Osteocyte (in vitro differentiated cells): ENCODE data around the gene NTN4. TPM values are rescaled to one million over a fixed set of nuclear protein-coding genes. Genes with fewer than 3 reads are reported as not detected.
"Not testable (repeated sequence)": the region's sequence is repeated elsewhere in the genome, so short reads cannot be mapped to it uniquely, and the experiment has no call there.

Experiments
- DNase-seq: peaks from one replicate; pipeline ENCODE4 v3.0.0; 2021; ENCODE audit warnings: mixed read lengths; ENCODE audit not compliant: unreplicated experiment; ENCODE audit errors: extremely low spot score
- H3K27ac Mint-ChIP-seq: one replicate; pipeline ENCODE4 v1.8.0; 2021; ENCODE audit warnings: mild to moderate bottlenecking, mixed read lengths; ENCODE audit not compliant: unreplicated experiment
- H3K27me3 Mint-ChIP-seq: one replicate; pipeline ENCODE4 v1.8.0; 2021; ENCODE audit warnings: mixed read lengths; ENCODE audit not compliant: unreplicated experiment
- H3K36me3 Mint-ChIP-seq: one replicate; pipeline ENCODE4 v1.8.0; 2021; ENCODE audit warnings: mixed read lengths; ENCODE audit not compliant: unreplicated experiment
- H3K4me1 Mint-ChIP-seq: one replicate; pipeline ENCODE4 v1.8.0; 2021; ENCODE audit warnings: mixed read lengths; ENCODE audit not compliant: unreplicated experiment
- H3K4me3 Mint-ChIP-seq: one replicate; pipeline ENCODE4 v1.8.0; 2021; ENCODE audit warnings: mild to moderate bottlenecking, moderate library complexity, mixed read lengths; ENCODE audit not compliant: unreplicated experiment
- H3K9me3 Mint-ChIP-seq: one replicate; pipeline ENCODE4 v1.8.0; 2021; ENCODE audit warnings: mixed read lengths; ENCODE audit not compliant: unreplicated experiment
- total RNA-seq: library from RNA; stranded (reverse); gene quantifications from 2 replicates; pipeline ENCODE4 v1.2.1, GENCODE V29; 2021
- TF ChIP-seq, protein P1 (sequence below): fragments of 200-600 bp; sonication (generic); IDR thresholded peaks from 2 replicates; pipeline ENCODE4 v1.5.0; 2021; ENCODE audit warnings: antibody characterized with exemption, mild to moderate bottlenecking, moderate library complexity

Gene NTN4
- total RNA-seq, 1 donor from 2014 or later, result 654 TPM

GRCh38 chr12:95622879-95623278 lies 167.7 kb downstream of the NTN4 start:
- peaks cover 36% of the 10 kb centered on the region for H3K4me1 Mint-ChIP-seq
- peak overlapping the region; percentile 57 for H3K27ac Mint-ChIP-seq
- TF ChIP-seq, protein P1, sequence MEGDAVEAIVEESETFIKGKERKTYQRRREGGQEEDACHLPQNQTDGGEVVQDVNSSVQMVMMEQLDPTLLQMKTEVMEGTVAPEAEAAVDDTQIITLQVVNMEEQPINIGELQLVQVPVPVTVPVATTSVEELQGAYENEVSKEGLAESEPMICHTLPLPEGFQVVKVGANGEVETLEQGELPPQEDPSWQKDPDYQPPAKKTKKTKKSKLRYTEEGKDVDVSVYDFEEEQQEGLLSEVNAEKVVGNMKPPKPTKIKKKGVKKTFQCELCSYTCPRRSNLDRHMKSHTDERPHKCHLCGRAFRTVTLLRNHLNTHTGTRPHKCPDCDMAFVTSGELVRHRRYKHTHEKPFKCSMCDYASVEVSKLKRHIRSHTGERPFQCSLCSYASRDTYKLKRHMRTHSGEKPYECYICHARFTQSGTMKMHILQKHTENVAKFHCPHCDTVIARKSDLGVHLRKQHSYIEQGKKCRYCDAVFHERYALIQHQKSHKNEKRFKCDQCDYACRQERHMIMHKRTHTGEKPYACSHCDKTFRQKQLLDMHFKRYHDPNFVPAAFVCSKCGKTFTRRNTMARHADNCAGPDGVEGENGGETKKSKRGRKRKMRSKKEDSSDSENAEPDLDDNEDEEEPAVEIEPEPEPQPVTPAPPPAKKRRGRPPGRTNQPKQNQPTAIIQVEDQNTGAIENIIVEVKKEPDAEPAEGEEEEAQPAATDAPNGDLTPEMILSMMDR, result no peak
- H3K4me3 Mint-ChIP-seq, result no peak overlapping the region
- no peaks in the 10 kb centered on the region for H3K9me3 Mint-ChIP-seq
- DNase-seq, result no peak
- no peaks in the 10 kb centered on the region for H3K36me3 Mint-ChIP-seq
- H3K27me3 Mint-ChIP-seq, result no peaks in the 10 kb centered on the region

DNA sequence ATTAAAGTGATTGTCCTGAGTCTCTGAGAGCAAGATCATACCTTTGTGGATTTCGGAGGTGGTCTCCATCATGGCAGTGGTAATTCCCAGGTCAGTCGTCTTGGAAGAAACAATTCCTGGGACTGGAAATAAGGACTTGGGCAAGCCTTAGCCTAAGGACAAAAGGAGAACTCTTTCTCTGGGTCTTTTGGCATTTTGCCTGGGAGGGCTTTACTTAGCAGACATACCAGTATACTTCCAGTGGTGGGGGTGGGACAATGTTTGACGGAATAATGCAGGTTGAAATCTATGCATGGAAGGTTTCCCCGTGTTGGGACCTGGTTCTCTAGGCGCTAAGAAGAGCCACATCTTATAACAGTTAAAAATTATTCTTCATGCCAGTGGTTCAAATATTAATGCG lies 168.8 kb downstream of the NTN4 start:
- TF ChIP-seq, protein P1, result no peak
- Mint-ChIP-seq H3K4me3 (no peak overlapping the region), H3K27ac (no peak overlapping the region), H3K36me3 (no peaks in the 10 kb centered on the region), H3K27me3 (no peaks in the 10 kb centered on the region), H3K4me1 (peaks cover 36% of the 10 kb centered on the region), H3K9me3 (no peaks in the 10 kb centered on the region)
- no peak for DNase-seq

GRCh38 chr12:95620171-95620570 lies 170.4 kb downstream of the NTN4 start:
- Mint-ChIP-seq H3K27ac (peak overlapping the region; percentile 50), H3K36me3 (no peaks in the 10 kb centered on the region), H3K4me1 (peaks cover 41% of the 10 kb centered on the region), H3K9me3 (no peaks in the 10 kb centered on the region), H3K4me3 (no peak overlapping the region), H3K27me3 (no peaks in the 10 kb centered on the region)
- TF ChIP-seq, protein P1, result no peak
- DNase-seq, result no peak

DNA sequence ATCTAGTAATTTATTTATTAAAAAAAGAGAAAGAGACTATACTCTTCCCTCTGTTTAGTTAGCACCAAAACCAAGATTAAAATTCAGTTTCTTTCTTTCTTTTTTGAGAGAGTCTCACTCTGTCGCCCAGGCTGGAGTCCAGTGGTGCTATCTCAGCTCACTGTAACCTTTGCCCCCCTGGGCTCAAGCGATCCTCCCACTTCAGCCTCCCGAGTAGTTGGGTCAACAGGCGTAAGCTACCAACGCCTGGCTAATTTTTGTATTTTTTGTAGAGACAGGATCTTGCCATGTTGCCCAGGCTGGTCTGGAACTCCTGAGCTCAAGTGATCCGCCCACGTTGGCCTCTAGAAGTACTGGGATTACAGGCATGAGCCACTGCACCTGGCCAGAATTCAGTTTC lies 174.1 kb downstream of the NTN4 start:
- H3K9me3 Mint-ChIP-seq, H3K27me3 Mint-ChIP-seq, H3K36me3 Mint-ChIP-seq, DNase-seq, H3K27ac Mint-ChIP-seq, H3K4me3 Mint-ChIP-seq: not testable (repeated sequence)
- peaks cover 24% of the 10 kb centered on the region for H3K4me1 Mint-ChIP-seq

GRCh38 chr12:95615749-95616148 lies 174.8 kb downstream of the NTN4 start:
- TF ChIP-seq, protein P1, result no peak
- Mint-ChIP-seq H3K4me1 (peaks cover 26% of the 10 kb centered on the region), H3K36me3 (no peaks in the 10 kb centered on the region), H3K27ac (peak overlapping the region; percentile 74), H3K9me3 (no peaks in the 10 kb centered on the region), H3K27me3 (no peaks in the 10 kb centered on the region), H3K4me3 (no peak overlapping the region)
- no peak for DNase-seq

DNA sequence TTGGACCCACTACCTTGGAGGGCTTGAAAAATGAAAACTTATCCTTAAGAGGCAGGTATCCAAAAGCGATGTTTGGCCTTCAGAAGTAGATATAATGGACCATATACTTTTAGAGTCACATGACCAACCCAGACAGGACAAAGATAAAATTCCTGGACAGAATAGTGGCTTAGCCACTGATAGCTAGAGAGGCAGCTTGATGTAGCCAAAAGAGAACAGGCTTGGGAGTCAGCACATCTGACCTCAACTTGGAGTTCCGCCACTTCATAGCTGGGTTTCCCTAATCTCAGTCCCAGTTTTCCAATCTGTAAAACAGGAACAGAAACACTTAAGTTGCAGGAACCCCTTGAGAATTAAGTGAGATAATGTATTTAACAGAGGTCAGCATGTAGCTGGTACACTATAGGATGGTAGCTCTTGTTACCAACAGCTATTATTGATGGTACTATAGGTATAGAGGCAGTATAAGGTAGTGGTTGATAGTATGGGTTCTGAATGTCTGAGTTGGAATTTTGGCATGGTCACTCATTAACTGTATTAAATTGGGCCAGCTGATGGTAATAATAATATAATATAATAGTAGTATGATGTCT lies 176.1 kb downstream of the NTN4 start:
- H3K27ac Mint-ChIP-seq, result peak overlapping the region; percentile 4
- no peak for DNase-seq
- H3K27me3 Mint-ChIP-seq, result no peaks in the 10 kb centered on the region
- no peaks in the 10 kb centered on the region for H3K9me3 Mint-ChIP-seq
- H3K4me1 Mint-ChIP-seq, result peaks cover 25% of the 10 kb centered on the region
- TF ChIP-seq, protein P1, result no peak
- no peak overlapping the region for H3K4me3 Mint-ChIP-seq
- no peaks in the 10 kb centered on the region for H3K36me3 Mint-ChIP-seq
